ENCODE data around the gene PIGU. TPM values are rescaled to one million over a fixed set of nuclear protein-coding genes. Genes with fewer than 3 reads are reported as not detected.

Gene PIGU
- total RNA-seq, 1 donor from 2014 or later = 12.3 TPM

- H3K4me1 ChIP-seq = peaks cover 33% of the 10 kb centered on the region
Measured at GRCh38 chr20:34706302-34706875, 29.5 kb upstream of the PIGU start.

GRCh38 chr20:34705397-34706301 lies 28.8 kb upstream of the PIGU start:
- H3K4me3 ChIP-seq = peak overlapping the region in 1 of 2 donors; percentile 89

More at GRCh38 chr20:34706302-34706875, 29.5 kb upstream of the PIGU start:
- Histone ChIP-seq H3K27ac (peak overlapping the region; percentile 99), H3K36me3 (no peaks in the 10 kb centered on the region), H3K27me3 (no peaks in the 10 kb centered on the region), H3K9me3 (no peaks in the 10 kb centered on the region), H3K4me3 (no peak overlapping the region)
- TF ChIP-seq POLR2A (IDR thresholded peaks at IDR 0.05) (no peak), POLR2AphosphoS5 (IDR thresholded peaks at IDR 0.05; ENCODE audit: insufficient read depth in 1 of 2, low read depth in 1 of 2) (no peak)
- TF ChIP-seq, protein P1, sequence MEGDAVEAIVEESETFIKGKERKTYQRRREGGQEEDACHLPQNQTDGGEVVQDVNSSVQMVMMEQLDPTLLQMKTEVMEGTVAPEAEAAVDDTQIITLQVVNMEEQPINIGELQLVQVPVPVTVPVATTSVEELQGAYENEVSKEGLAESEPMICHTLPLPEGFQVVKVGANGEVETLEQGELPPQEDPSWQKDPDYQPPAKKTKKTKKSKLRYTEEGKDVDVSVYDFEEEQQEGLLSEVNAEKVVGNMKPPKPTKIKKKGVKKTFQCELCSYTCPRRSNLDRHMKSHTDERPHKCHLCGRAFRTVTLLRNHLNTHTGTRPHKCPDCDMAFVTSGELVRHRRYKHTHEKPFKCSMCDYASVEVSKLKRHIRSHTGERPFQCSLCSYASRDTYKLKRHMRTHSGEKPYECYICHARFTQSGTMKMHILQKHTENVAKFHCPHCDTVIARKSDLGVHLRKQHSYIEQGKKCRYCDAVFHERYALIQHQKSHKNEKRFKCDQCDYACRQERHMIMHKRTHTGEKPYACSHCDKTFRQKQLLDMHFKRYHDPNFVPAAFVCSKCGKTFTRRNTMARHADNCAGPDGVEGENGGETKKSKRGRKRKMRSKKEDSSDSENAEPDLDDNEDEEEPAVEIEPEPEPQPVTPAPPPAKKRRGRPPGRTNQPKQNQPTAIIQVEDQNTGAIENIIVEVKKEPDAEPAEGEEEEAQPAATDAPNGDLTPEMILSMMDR (IDR thresholded peaks at IDR 0.05) = no peak
- intact Hi-C loops (cut with DNase I) = loop anchor here (10.0 kb wide), 1 partner anchor 172 kb away; no protein-coding TSS in a partner anchor
- DNase-seq (ENCODE audit: extremely low spot score in 2 of 2) = no peak

GRCh38 chr20:34705008-34705396 lies 28.1 kb upstream of the PIGU start:
- H3K27ac ChIP-seq = peak overlapping the region; percentile 99
- peaks cover 24% of the 10 kb centered on the region for H3K4me1 ChIP-seq
- H3K9me3 ChIP-seq = no peaks in the 10 kb centered on the region
- DNase-seq (ENCODE audit: extremely low spot score in 2 of 2) = no peak
- no peaks in the 10 kb centered on the region for H3K36me3 ChIP-seq
- H3K27me3 ChIP-seq = no peaks in the 10 kb centered on the region
- intact Hi-C loops (cut with DNase I) = loop anchor here (10.0 kb wide), 1 partner anchor 170 kb away; no protein-coding TSS in a partner anchor
- H3K4me3 ChIP-seq = peak overlapping the region; percentile 89 to 96
- TF ChIP-seq POLR2AphosphoS5 (IDR thresholded peaks at IDR 0.05; ENCODE audit: insufficient read depth in 1 of 2, low read depth in 1 of 2) = no peak

More at GRCh38 chr20:34705397-34706301, 28.8 kb upstream of the PIGU start:
- Histone ChIP-seq H3K4me1 (peaks cover 31% of the 10 kb centered on the region), H3K27ac (peak overlapping the region; percentile 99), H3K27me3 (no peaks in the 10 kb centered on the region), H3K9me3 (no peaks in the 10 kb centered on the region), H3K36me3 (no peaks in the 10 kb centered on the region)
- no peak for DNase-seq (ENCODE audit: extremely low spot score in 2 of 2)
- intact Hi-C loops (cut with DNase I) = loop anchor here (10.0 kb wide), 1 partner anchor 171 kb away; no protein-coding TSS in a partner anchor
- no peak for TF ChIP-seq POLR2AphosphoS5 (IDR thresholded peaks at IDR 0.05; ENCODE audit: insufficient read depth in 1 of 2, low read depth in 1 of 2)
- TF ChIP-seq, protein P1 (IDR thresholded peaks at IDR 0.05) = no peak
- TF ChIP-seq POLR2A (IDR thresholded peaks at IDR 0.05) = no peak

- Histone ChIP-seq H3K27me3 (no peaks in the 10 kb centered on the region), H3K9me3 (no peaks in the 10 kb centered on the region), H3K27ac (peak within 1 kb of the TSS; percentile 99), H3K4me1 (peaks cover 24% of the 10 kb centered on the region), H3K4me3 (peak within 1 kb of the TSS; percentile 89 to 96), H3K36me3 (no peaks in the 10 kb centered on the region)
- peak in 1 of 2 donors; percentile 93 for DNase-seq (ENCODE audit: extremely low spot score in 2 of 2)
- TF ChIP-seq POLR2A (IDR thresholded peaks at IDR 0.05) = peak; percentile 22 to 39
- peak in 1 of 2 donors; percentile 66 for TF ChIP-seq POLR2AphosphoS5 (IDR thresholded peaks at IDR 0.05; ENCODE audit: insufficient read depth in 1 of 2, low read depth in 1 of 2)
- TF ChIP-seq, protein P1 (IDR thresholded peaks at IDR 0.05) = no peak
- intact Hi-C loops (cut with DNase I) = loop anchor here (10.0 kb wide), 1 partner anchor 170 kb away; no protein-coding TSS in a partner anchor
Measured at GRCh38 chr20:34704177-34705007, 27.5 kb upstream of the PIGU start, which contains the start of gene TP53INP2. TP53INP2 (plus strand) TSS chr20:34704344; CDS start chr20:34708740, 4,396 bp downstream.
